Caki2 (cell line): Measurements from ENCODE around the gene EXOSC7. TPM values are rescaled to one million over a fixed set of nuclear protein-coding genes. Genes with fewer than 3 reads are reported as not detected.

Experiments used
- DNase-seq: peaks from one replicate; pipeline ENCODE4 v3.0.0-alpha.2; 2015; ENCODE audit warnings: low read depth
- in situ Hi-C: cut with HindIII; loops from 2 replicates; pipeline ENCODE4 v1.10.0; 2016; ENCODE audit warnings: low sequenced_read_pairs, low pct_unique_long_range_greater_than_20kb, mixed read lengths
- total RNA-seq: library from RNA; depleted of rRNA; stranded (reverse); fragments of >200 nt; shearing (Covaris generic); gene quantifications from 2 replicates; pipeline ENCODE4 v1.2.3, GENCODE V29; 2014; ENCODE audit warnings: low replicate concordance

The EXOSC7 gene
- total RNA-seq, 1 experiment from 2014 or later, result 24.0 TPM

GRCh38 chr3:45009868-45010267, 33.8 kb downstream of the EXOSC7 start:
- no peak for DNase-seq
- in situ Hi-C loops, result no loop called here

- in situ Hi-C loops, result no loop called here
Observed at GRCh38 chr3:45010811-45011333, 34.8 kb downstream of the EXOSC7 start.

GRCh38 chr3:45011756-45012508, 35.9 kb downstream of the EXOSC7 start:
- peak; percentile 72 for DNase-seq
- in situ Hi-C loops, result no loop called here

More at GRCh38 chr3:45010811-45011333, 34.8 kb downstream of the EXOSC7 start:
- peak; percentile 74 for DNase-seq

GRCh38 chr3:45012577-45012976, 36.5 kb downstream of the EXOSC7 start:
- in situ Hi-C loops, result no loop called here
- no peak for DNase-seq

- no peak for DNase-seq
- in situ Hi-C loops, result no loop called here
Observed at GRCh38 chr3:45016916-45017315, 40.9 kb downstream of the EXOSC7 start.

DNA sequence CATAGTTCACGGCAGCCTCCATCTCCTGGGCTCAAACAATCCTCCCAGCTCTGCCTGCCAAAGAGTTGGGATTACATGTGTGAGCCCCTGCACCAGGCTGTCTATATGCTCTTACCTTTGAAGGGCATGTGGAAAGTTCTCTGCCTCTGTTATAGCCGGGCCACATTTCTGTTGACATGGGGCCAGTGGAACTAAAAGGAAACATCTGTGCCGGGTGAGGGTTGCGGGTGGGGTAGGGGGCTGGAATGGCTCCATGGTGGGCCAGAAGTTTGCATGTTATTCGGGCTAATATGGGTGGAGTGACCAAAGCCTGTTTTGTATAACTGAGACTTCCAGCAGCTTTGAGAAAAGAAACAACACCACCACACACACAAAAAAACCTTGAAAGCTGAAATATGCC, 41.8 kb downstream of the EXOSC7 start:
- in situ Hi-C loops, result no loop called here
- DNase-seq, result no peak

GRCh38 chr3:45020534-45020933, 44.5 kb downstream of the EXOSC7 start:
- in situ Hi-C loops, result no loop called here
- DNase-seq, result no peak

- DNase-seq, result no peak
- in situ Hi-C loops, result no loop called here
Observed at GRCh38 chr3:45021524-45022297, 45.7 kb downstream of the EXOSC7 start.

DNA sequence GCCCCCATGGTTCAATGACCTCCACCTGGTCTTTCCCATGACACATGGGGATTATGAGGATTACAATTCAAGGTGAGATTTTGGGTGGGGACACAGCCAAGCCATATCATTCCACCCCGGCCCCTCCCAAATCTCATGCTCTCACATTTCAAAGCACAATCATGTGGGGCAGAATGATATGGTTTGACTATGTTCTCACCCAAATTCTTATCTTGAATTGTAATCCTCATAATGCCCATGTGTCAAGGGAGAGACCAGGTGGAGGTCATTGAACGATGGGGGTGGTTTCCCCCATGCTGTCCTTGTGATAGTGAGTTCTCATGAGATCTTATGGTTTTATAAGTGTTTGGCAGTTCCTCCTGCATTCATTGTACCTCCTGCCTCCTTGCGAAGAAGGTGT, 47.6 kb downstream of the EXOSC7 start:
- DNase-seq, result no peak
- in situ Hi-C loops, result no loop called here

GRCh38 chr3:45024542-45025255, 48.7 kb downstream of the EXOSC7 start:
- in situ Hi-C loops, result no loop called here
- no peak for DNase-seq

DNA sequence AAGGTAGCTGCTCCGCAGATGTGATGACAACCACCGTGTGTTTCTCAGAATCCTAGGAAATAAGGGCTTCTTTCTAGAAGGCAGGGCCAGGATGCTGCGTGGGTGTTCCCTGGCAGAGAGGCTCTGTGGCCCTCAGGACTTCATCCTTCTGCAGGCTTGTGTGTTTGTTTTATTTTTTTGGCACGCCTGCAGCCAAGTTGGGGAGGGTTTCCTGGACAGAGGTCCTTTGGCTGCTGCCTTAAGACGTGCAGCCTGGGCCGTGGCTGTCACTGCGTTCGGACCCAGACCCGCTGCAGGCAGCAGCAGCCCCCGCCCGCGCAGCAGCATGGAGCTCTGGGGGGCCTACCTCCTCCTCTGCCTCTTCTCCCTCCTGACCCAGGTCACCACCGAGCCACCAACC, 50.0 kb downstream of the EXOSC7 start, which contains the start of gene CLEC3B:
CLEC3B (plus strand) TSS at position 266 of the 400 bp plus-strand sequence; CDS start at position 326, 60 bp downstream.
- in situ Hi-C loops, result no loop called here
- DNase-seq, result no peak

DNA sequence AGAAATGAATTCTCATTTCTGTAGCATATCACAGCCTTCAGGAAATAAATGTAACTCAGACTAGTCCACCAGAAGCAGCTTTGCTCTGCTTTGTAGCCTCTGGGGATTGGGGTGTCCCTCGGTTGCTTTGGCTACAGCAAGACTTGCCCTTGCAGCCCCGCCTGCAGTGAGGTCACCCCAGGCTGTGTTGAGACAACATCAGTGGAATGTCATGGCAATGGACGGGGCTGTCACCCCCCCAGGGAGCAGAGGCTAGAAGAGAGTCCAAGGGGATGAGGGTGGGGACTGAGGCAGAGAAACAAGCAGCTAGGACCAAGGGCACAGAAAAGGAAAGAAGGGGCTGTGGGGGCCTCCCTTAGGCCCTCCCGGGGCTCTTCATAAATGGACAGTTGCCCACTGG, 50.9 kb downstream of the EXOSC7 start:
- in situ Hi-C loops, result no loop called here
- no peak for DNase-seq

GRCh38 chr3:45027441-45027840, 51.4 kb downstream of the EXOSC7 start:
- DNase-seq, result no peak
- in situ Hi-C loops, result no loop called here

DNA sequence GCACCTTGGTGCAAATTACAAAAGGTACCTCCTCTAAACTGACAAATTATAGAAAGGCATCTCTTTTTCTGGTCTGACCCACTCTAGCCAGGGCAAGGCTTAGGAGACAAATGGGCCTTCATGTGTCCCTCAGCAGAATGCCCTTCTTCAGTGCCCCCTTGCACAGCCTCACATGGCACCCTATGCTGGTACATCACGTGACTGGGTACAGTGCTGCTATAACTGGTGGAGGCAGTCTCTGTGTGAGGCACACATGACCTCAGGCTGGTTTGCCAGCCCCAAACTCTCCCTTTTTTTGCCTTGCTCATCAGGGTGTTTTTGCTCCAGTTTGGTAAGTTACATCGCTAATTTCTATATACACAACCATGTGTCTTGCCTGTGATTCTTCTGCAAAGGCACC, 53.2 kb downstream of the EXOSC7 start:
- no peak for DNase-seq
- in situ Hi-C loops, result no loop called here

DNA sequence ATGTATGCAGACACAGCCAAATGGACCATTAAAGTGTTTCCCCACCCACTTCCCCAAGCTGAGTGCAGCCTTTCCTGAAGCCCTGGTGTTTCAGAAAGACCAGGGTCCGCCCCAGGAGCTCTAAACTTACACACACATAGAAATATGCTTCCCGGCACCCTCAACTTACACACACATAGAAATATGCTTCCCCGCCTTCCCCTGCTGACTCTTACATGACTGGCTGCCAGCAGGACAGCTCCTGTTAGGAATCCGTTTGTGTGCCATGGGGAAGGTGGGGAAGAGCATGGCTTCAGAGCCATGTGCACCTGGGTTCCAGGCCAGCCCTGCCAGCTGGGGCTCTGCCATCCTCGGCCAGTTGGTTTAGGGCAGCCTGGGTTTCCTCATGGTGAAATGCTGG, 53.6 kb downstream of the EXOSC7 start:
- in situ Hi-C loops, result no loop called here
- no peak for DNase-seq

- DNase-seq, result no peak
- in situ Hi-C loops, result no loop called here
Observed at GRCh38 chr3:45031531-45031930, 55.5 kb downstream of the EXOSC7 start.

GRCh38 chr3:45032113-45032512, 56.1 kb downstream of the EXOSC7 start:
- in situ Hi-C loops, result no loop called here
- DNase-seq, result no peak

DNA sequence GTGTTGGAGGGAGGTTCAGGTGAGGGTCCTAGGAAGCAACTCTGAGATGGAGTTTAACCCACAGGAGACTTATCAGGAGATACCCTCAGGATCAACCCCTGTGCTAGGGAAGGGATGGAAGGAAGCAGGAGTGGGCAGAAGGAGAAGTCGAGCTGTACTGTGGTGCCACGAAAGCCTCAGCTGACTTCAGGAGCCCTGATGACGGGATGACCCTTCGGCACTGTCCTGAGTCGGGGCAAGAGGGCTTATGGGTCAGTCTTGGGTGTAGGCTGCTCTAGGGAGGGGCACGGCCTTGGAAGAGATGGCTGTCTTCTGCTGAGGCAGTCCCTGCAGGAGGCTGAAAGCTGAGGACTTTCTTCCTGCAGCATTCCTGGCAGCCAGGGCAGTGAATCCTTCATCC, 57.7 kb downstream of the EXOSC7 start:
- DNase-seq, result no peak
- in situ Hi-C loops, result no loop called here
